Fibroblast of peridontal ligament (primary cell): ENCODE results near the gene RPL13.
A peak's percentile ranks its signal among the peaks of the same experiment; 100 is the strongest.

Experiments used
- DNase-seq: peaks from one replicate; pipeline ENCODE4 v3.0.0-alpha.2; 2010; ENCODE audit errors: extremely low read depth

The RPL13 gene

GRCh38 chr16:89545044-89545830 is 15.2 kb upstream of the RPL13 start:
- no peak for DNase-seq

- no peak for DNase-seq
Measured at GRCh38 chr16:89545831-89546574, 14.5 kb upstream of the RPL13 start.

- DNase-seq = no peak
Measured at GRCh38 chr16:89546781-89547180, 13.7 kb upstream of the RPL13 start.

- DNase-seq = no peak
Measured at GRCh38 chr16:89547291-89547690, 13.2 kb upstream of the RPL13 start.

- no peak for DNase-seq
Measured at GRCh38 chr16:89547860-89548259, 12.6 kb upstream of the RPL13 start.

GRCh38 chr16:89548344-89549006 is 12.0 kb upstream of the RPL13 start:
- no peak for DNase-seq

GRCh38 chr16:89549007-89549700 is 11.3 kb upstream of the RPL13 start:
- DNase-seq = no peak

GRCh38 chr16:89550421-89551007 is 10.0 kb upstream of the RPL13 start:
- DNase-seq = no peak

- no peak for DNase-seq
Measured at GRCh38 chr16:89552329-89552728, 8.2 kb upstream of the RPL13 start.

- no peak for DNase-seq
Measured at GRCh38 chr16:89552913-89553312, 7.6 kb upstream of the RPL13 start.

- DNase-seq = no peak
Measured at GRCh38 chr16:89553733-89554132, 6.7 kb upstream of the RPL13 start.

GRCh38 chr16:89554343-89554742 is 6.1 kb upstream of the RPL13 start:
- DNase-seq = no peak

GRCh38 chr16:89555265-89555664 is 5.2 kb upstream of the RPL13 start:
- no peak for DNase-seq

GRCh38 chr16:89555780-89556179 is 4.7 kb upstream of the RPL13 start:
- DNase-seq = no peak

- DNase-seq = peak; percentile 60
Measured at GRCh38 chr16:89556750-89557689, 3.5 kb upstream of the RPL13 start.

- no peak for DNase-seq
Measured at GRCh38 chr16:89557690-89558490, 2.6 kb upstream of the RPL13 start.

- no peak for DNase-seq
Measured at GRCh38 chr16:89561142-89561883, 831 bp downstream of the RPL13 start.

- DNase-seq = no peak
Measured at GRCh38 chr16:89561884-89562599, 1.6 kb downstream of the RPL13 start.
